HL-60 (cell line): Measurements from ENCODE around the gene CFAP74.

Experiments used
- CTCF ChIP-seq: IDR thresholded peaks from one replicate; pipeline ENCODE4 v1.5.1; 2011; ENCODE audit warnings: low read length, control low read depth, inconsistent platforms; ENCODE audit not compliant: insufficient read depth
- POLR2AphosphoS5 ChIP-seq: IDR thresholded peaks from 2 replicates; pipeline ENCODE4 v1.6.1; 2012; ENCODE audit warnings: low read depth
- SPI1 ChIP-seq: IDR thresholded peaks from 2 replicates; pipeline ENCODE4 v1.6.1; 2012; ENCODE audit warnings: low read depth, mild to moderate bottlenecking, borderline replicate concordance

- no peak for TF ChIP-seq CTCF
- TF ChIP-seq POLR2AphosphoS5, result no peak
- no peak for TF ChIP-seq SPI1
Measured at GRCh38 chr1:1986451-1987141, 17.0 kb downstream of the CFAP74 start.
